Measurements from ENCODE around the gene ABCC1. TPM values are rescaled to one million over a fixed set of nuclear protein-coding genes. Genes with fewer than 3 reads are reported as not detected.
A peak's percentile ranks its signal among the peaks of the same experiment; 100 is the strongest.
"Not testable (repeated sequence)": the region's sequence is repeated elsewhere in the genome, so short reads cannot be mapped to it uniquely, and the experiment has no call there.

ABCC1 gene
- total RNA-seq, 1 experiment from 2014 or later = 16.1 TPM

DNA sequence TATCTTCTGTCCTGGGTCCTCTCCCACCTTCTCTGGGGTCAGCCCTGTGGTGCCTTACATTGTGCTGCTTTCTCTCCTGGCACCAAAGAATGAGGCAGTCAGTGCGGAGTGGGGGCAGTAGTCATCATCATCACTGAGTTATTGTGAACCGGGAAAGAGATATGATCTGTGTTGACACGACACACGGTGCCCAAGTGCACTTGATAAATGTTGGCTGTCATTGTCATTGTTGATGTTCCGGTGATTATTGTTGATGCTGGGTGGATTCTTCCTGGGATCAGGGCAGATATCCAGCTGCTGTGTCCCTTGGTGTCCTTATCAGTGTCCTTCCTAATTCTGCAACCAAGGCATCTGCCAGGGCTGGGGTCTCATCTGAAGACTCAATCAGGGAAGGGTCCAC is 152.2 kb downstream of the ABCC1 start:
- DNase-seq (no peak), ATAC-seq (no peak)
- Histone ChIP-seq H3K4me3 (ENCODE audit: low read length) (no peak overlapping the region), H3K9me2 (replicated peaks; ENCODE audit: low read length) (no peaks in the 10 kb centered on the region), H3K79me2 (ENCODE audit: low read length) (no peaks in the 10 kb centered on the region), H3K9me3 (ENCODE audit: low read length) (no peaks in the 10 kb centered on the region), H3K36me3 (ENCODE audit: low read depth, low read length) (peaks cover 6% of the 10 kb centered on the region; the same call in 1 of the 2 replicates), H3F3A (ENCODE audit: low read length, unreplicated experiment) (no peaks in the 10 kb centered on the region), H4K20me1 (ENCODE audit: low read length) (no peaks in the 10 kb centered on the region), H3K4me1 (ENCODE audit: insufficient read depth, low read length) (no peaks in the 10 kb centered on the region), H3K9ac (ENCODE audit: low read length) (no peak overlapping the region), H3K4me2 (ENCODE audit: low read length) (no peak overlapping the region), H3K27me3 (ENCODE audit: low read length) (no peaks in the 10 kb centered on the region), H3K27ac (ENCODE audit: low read length) (no peak overlapping the region), H2AFZ (ENCODE audit: low read length) (no peak overlapping the region)
- ChIA-PET POLR2A (ENCODE audit: unreplicated experiment) (no interaction called here), CTCF (no interaction called here)
- TF ChIP-seq EZH2phosphoT487 (IDR thresholded peaks at IDR 0.05; ENCODE audit: borderline replicate concordance, low read length) (no peak), EZH2 (IDR thresholded peaks at IDR 0.05; ENCODE audit: low read length, unreplicated experiment) (no peak), CTCF (conservative IDR thresholded peaks at IDR 0.05; ENCODE audit: low read depth, low read length) (no peak)
- BruUV-seq (replicated peaks) = no TSS peak
- intact Hi-C loops (cut with micrococcal nuclease) = no loop called here

- Histone ChIP-seq H3K27me3 (ENCODE audit: low read length) (no peaks in the 10 kb centered on the region), H3K4me3 (ENCODE audit: low read length) (no peak overlapping the region), H3K4me1 (ENCODE audit: insufficient read depth, low read length) (no peaks in the 10 kb centered on the region), H3K27ac (ENCODE audit: low read length) (no peak overlapping the region), H4K20me1 (ENCODE audit: low read length) (no peaks in the 10 kb centered on the region), H3K9me3 (ENCODE audit: low read length) (no peaks in the 10 kb centered on the region), H3K4me2 (ENCODE audit: low read length) (no peak overlapping the region), H3K36me3 (ENCODE audit: low read depth, low read length) (peaks cover 6% of the 10 kb centered on the region; the same call in 1 of the 2 replicates), H3K9ac (ENCODE audit: low read length) (no peak overlapping the region), H3F3A (ENCODE audit: low read length, unreplicated experiment) (no peaks in the 10 kb centered on the region), H2AFZ (ENCODE audit: low read length) (no peak overlapping the region), H3K9me2 (replicated peaks; ENCODE audit: low read length) (no peaks in the 10 kb centered on the region), H3K79me2 (ENCODE audit: low read length) (no peaks in the 10 kb centered on the region)
- no peak for TF ChIP-seq EZH2 (IDR thresholded peaks at IDR 0.05; ENCODE audit: low read length, unreplicated experiment)
- intact Hi-C loops (cut with micrococcal nuclease) = no loop called here
- no peak for ATAC-seq
- BruUV-seq (replicated peaks) = no TSS peak
- no peak for DNase-seq
- POLR2A ChIA-PET (ENCODE audit: unreplicated experiment) = no interaction called here
- CTCF ChIA-PET = no interaction called here
These were observed 153.3 kb downstream of the ABCC1 start for GRCh38 chr16:16102738-16103137.

DNA sequence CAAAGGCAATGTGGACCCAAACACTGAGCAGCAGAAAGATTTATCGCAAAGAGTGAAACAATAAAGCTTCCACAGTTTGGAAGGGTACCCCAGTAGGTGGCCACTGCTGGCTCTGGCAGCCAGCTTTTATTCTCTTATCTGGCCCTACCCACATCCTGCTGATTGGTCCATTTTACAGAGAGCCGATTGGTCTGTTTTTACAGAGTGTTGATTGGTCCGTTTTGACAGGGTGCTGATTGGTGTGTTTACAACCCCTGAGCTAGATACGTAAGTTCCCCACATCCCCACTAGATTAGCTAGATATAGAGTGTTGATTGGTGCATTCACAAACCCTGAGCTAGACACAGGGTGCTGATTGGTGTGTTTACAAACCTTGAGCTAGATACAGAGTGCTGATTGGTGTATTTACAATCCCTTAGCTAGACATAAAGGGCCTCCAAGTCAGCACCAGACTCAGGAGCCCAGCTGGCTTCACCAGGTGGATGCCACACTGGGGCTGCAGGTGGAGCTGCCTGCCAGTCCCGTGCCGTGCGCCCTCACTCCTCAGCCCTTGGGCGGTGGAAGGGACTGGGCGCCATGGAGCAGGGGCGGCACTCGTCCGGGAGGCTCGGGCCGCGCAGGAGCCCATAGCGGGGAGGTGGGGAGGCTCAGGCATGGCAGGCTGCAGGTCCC is 154.9 kb downstream of the ABCC1 start:
- H3K27me3 ChIP-seq (ENCODE audit: low read length); H4K20me1 ChIP-seq (ENCODE audit: low read length); H3F3A ChIP-seq (ENCODE audit: low read length, unreplicated experiment); H3K4me1 ChIP-seq (ENCODE audit: insufficient read depth, low read length); H3K4me3 ChIP-seq (ENCODE audit: low read length); H3K79me2 ChIP-seq (ENCODE audit: low read length); H3K4me2 ChIP-seq (ENCODE audit: low read length); CTCF ChIA-PET; H3K9ac ChIP-seq (ENCODE audit: low read length); H3K36me3 ChIP-seq (ENCODE audit: low read depth, low read length); DNase-seq; ATAC-seq; H2AFZ ChIP-seq (ENCODE audit: low read length); H3K9me3 ChIP-seq (ENCODE audit: low read length); H3K27ac ChIP-seq (ENCODE audit: low read length); intact Hi-C loops (cut with micrococcal nuclease); H3K9me2 ChIP-seq (replicated peaks; ENCODE audit: low read length): not testable (repeated sequence)
- POLR2A ChIA-PET (ENCODE audit: unreplicated experiment) = interaction anchor here (0.6 kb wide), 1 partner anchor 35 kb away, joined by 4 read pairs; no protein-coding TSS in a partner anchor
- TSS peak; percentile 12 for BruUV-seq (replicated peaks)

- H4K20me1 ChIP-seq (ENCODE audit: low read length); H3K9me3 ChIP-seq (ENCODE audit: low read length); POLR2A ChIA-PET (ENCODE audit: unreplicated experiment); H3K27ac ChIP-seq (ENCODE audit: low read length); H3K27me3 ChIP-seq (ENCODE audit: low read length); ATAC-seq; DNase-seq; H3K9me2 ChIP-seq (replicated peaks; ENCODE audit: low read length); H3K4me2 ChIP-seq (ENCODE audit: low read length); CTCF ChIA-PET; H2AFZ ChIP-seq (ENCODE audit: low read length); H3K36me3 ChIP-seq (ENCODE audit: low read depth, low read length); H3K9ac ChIP-seq (ENCODE audit: low read length); H3F3A ChIP-seq (ENCODE audit: low read length, unreplicated experiment); intact Hi-C loops (cut with micrococcal nuclease); H3K79me2 ChIP-seq (ENCODE audit: low read length); H3K4me3 ChIP-seq (ENCODE audit: low read length); H3K4me1 ChIP-seq (ENCODE audit: insufficient read depth, low read length); BruUV-seq (replicated peaks): not testable (repeated sequence)
These were observed 155.4 kb downstream of the ABCC1 start for GRCh38 chr16:16104804-16105141.

Measured in PC-3 (cell line).